CD4-positive, CD25-positive, alpha-beta regulatory T cell (primary cell): Measurements from ENCODE around the gene TNPO3. TPM values are rescaled to one million over a fixed set of nuclear protein-coding genes. Genes with fewer than 3 reads are reported as not detected.
A peak's percentile ranks its signal among the peaks of the same experiment; 100 is the strongest.

Experiments
- ATAC-seq, 2 donors: fragments of 150-1000 bp; cut with Tn5 transposase; one replicate each; pipeline ENCODE4 v1.10.0; 2021; ENCODE audit warnings: low read depth in 2 of 2, moderate number of reproducible peaks in 2 of 2, moderate library complexity in 1 of 2
- DNase-seq, 3 donors: peaks; one replicate each; pipeline versions ENCODE4 v3.0.0 to v3.0.0-alpha.2; 2012 to 2022; ENCODE audit warnings: mixed read lengths in 1 of 3
- H3K27ac ChIP-seq: one replicate; pipeline ENCODE4 v1.7.0; 2013; ENCODE audit warnings: mild to moderate bottlenecking, low read length; ENCODE audit not compliant: insufficient read depth, poor library complexity, severe bottlenecking
- H3K27me3 ChIP-seq: one replicate; pipeline ENCODE4 v1.7.0; 2013; ENCODE audit warnings: low read length; ENCODE audit not compliant: control insufficient read depth, insufficient read depth
- H3K36me3 ChIP-seq: one replicate; pipeline ENCODE4 v1.7.0; 2013; ENCODE audit warnings: mild to moderate bottlenecking, low read length, moderate library complexity; ENCODE audit not compliant: control insufficient read depth, insufficient read depth
- H3K4me1 ChIP-seq: 2 replicates; pipeline ENCODE4 v1.7.0; 2013; ENCODE audit warnings: mild to moderate bottlenecking, low read length; ENCODE audit not compliant: insufficient read depth, control insufficient read depth, poor library complexity, severe bottlenecking
- H3K4me3 ChIP-seq: one replicate; pipeline ENCODE4 v1.7.0; 2013; ENCODE audit warnings: low read depth, mild to moderate bottlenecking, low read length, moderate library complexity
- H3K9me3 ChIP-seq, 2 experiments: 1 replicate in 1 of 2; 2 replicates in 1 of 2; pipeline ENCODE4 v1.7.0; 2013; ENCODE audit warnings: low read length in 2 of 2, mild to moderate bottlenecking in 1 of 2, moderate library complexity in 1 of 2; ENCODE audit not compliant: control insufficient read depth in 2 of 2
- H3K27ac Mint-ChIP-seq, 3 donors: one replicate each; pipeline ENCODE4 v1.8.0; 2020 to 2022; ENCODE audit warnings: mild to moderate bottlenecking in 3 of 3, mixed read lengths in 3 of 3, moderate library complexity in 2 of 3
- H3K27me3 Mint-ChIP-seq: one replicate; pipeline ENCODE4 v1.8.0; 2022; ENCODE audit warnings: mild to moderate bottlenecking, mixed read lengths
- H3K36me3 Mint-ChIP-seq: one replicate; pipeline ENCODE4 v1.8.0; 2020; ENCODE audit warnings: mixed read lengths
- H3K4me1 Mint-ChIP-seq, 4 donors: one replicate each; pipeline ENCODE4 v1.8.0; 2020 to 2022; ENCODE audit warnings: mixed read lengths in 4 of 4, mild to moderate bottlenecking in 1 of 4
- H3K4me3 Mint-ChIP-seq, 4 donors: one replicate each; pipeline ENCODE4 v1.8.0; 2020 to 2022; ENCODE audit warnings: mild to moderate bottlenecking in 4 of 4, mixed read lengths in 4 of 4, moderate library complexity in 3 of 4
- H3K9me3 Mint-ChIP-seq, 7 donors: one replicate each; pipeline ENCODE4 v1.8.0; 2020 to 2022; ENCODE audit warnings: mixed read lengths in 7 of 7, mild to moderate bottlenecking in 3 of 7, moderate library complexity in 2 of 7
- polyA plus RNA-seq, 4 donors: library from polyadenylated mRNA; unstranded; fragments of 300-500 nt; fragmentation: Illumina TruSeq; gene quantifications; one replicate each; pipeline ENCODE4 v1.2.3, GENCODE V29; 2021
- total RNA-seq: library from RNA; stranded (reverse); gene quantifications from one replicate; pipeline ENCODE4 v1.2.3, GENCODE V29; 2022

The TNPO3 gene
- total and polyA plus RNA-seq, 5 donors from 2014 or later = 31.6 to 48.8 (median 36.2) TPM

GRCh38 chr7:128931190-128931798 is 123.6 kb downstream of the TNPO3 start:
- no peak for ATAC-seq
- Mint-ChIP-seq H3K36me3 (no peaks in the 10 kb centered on the region), H3K4me3 (peak overlapping the region in 1 of 4 donors; percentile 21)

GRCh38 chr7:128928882-128929788 is 125.8 kb downstream of the TNPO3 start:
- Histone ChIP-seq H3K4me3 (no peak overlapping the region), H3K27me3 (peaks cover 6% of the 10 kb centered on the region), H3K4me1 (peaks cover 15% of the 10 kb centered on the region), H3K36me3 (no peaks in the 10 kb centered on the region), H3K9me3 (no peaks in the 10 kb centered on the region), H3K27ac (no peak overlapping the region)
- no peaks in the 10 kb centered on the region for H3K36me3 Mint-ChIP-seq
- H3K4me1 Mint-ChIP-seq = peaks cover 3 to 18% (median 10%) of the 10 kb centered on the region in 4 donors
- H3K27ac Mint-ChIP-seq = no peak overlapping the region
- H3K27me3 Mint-ChIP-seq = peaks cover 13% of the 10 kb centered on the region
- DNase-seq (no peak), ATAC-seq (no peak)
- no peak overlapping the region for H3K4me3 Mint-ChIP-seq
- no peaks in the 10 kb centered on the region for H3K9me3 Mint-ChIP-seq

More at GRCh38 chr7:128931190-128931798, 123.6 kb downstream of the TNPO3 start:
- peaks cover 15% of the 10 kb centered on the region for H3K4me1 ChIP-seq
- peaks cover 0 to 1% (median 0%) of the 10 kb centered on the region in 7 donors for H3K9me3 Mint-ChIP-seq
- H3K27ac Mint-ChIP-seq = peak overlapping the region in 1 of 3 donors; percentile 36
- H3K4me3 ChIP-seq = no peak overlapping the region
- H3K27me3 ChIP-seq = peaks cover 2% of the 10 kb centered on the region
- no peaks in the 10 kb centered on the region for H3K36me3 ChIP-seq
- peaks cover 3 to 18% (median 10%) of the 10 kb centered on the region in 4 donors for H3K4me1 Mint-ChIP-seq
- no peak for DNase-seq
- H3K27me3 Mint-ChIP-seq = peaks cover 3% of the 10 kb centered on the region
- H3K27ac ChIP-seq = no peak overlapping the region
- H3K9me3 ChIP-seq = no peaks in the 10 kb centered on the region

GRCh38 chr7:128928159-128928813 is 126.6 kb downstream of the TNPO3 start:
- Mint-ChIP-seq H3K9me3 (no peaks in the 10 kb centered on the region), H3K27ac (no peak overlapping the region), H3K27me3 (peaks cover 13% of the 10 kb centered on the region), H3K4me1 (peaks cover 3 to 13% (median 7%) of the 10 kb centered on the region in 4 donors), H3K4me3 (no peak overlapping the region), H3K36me3 (no peaks in the 10 kb centered on the region)
- ATAC-seq (no peak), DNase-seq (no peak)
- peaks cover 6% of the 10 kb centered on the region for H3K27me3 ChIP-seq
- no peak overlapping the region for H3K4me3 ChIP-seq
- H3K36me3 ChIP-seq = no peaks in the 10 kb centered on the region
- H3K9me3 ChIP-seq = no peaks in the 10 kb centered on the region
- peaks cover 9% of the 10 kb centered on the region for H3K4me1 ChIP-seq
- no peak overlapping the region for H3K27ac ChIP-seq

GRCh38 chr7:128924707-128925588 is 130.0 kb downstream of the TNPO3 start:
- H3K9me3 ChIP-seq = no peaks in the 10 kb centered on the region
- no peak for ATAC-seq
- peaks cover 32% of the 10 kb centered on the region for H3K27me3 Mint-ChIP-seq
- no peaks in the 10 kb centered on the region for H3K36me3 Mint-ChIP-seq
- no peak overlapping the region for H3K4me3 ChIP-seq
- peaks cover 0 to 2% (median 0%) of the 10 kb centered on the region in 7 donors for H3K9me3 Mint-ChIP-seq
- H3K27ac Mint-ChIP-seq = no peak overlapping the region
- no peaks in the 10 kb centered on the region for H3K4me1 Mint-ChIP-seq
- H3K27me3 ChIP-seq = peaks cover 6% of the 10 kb centered on the region
- DNase-seq = no peak
- H3K4me3 Mint-ChIP-seq = no peak overlapping the region
- H3K27ac ChIP-seq = no peak overlapping the region
- no peaks in the 10 kb centered on the region for H3K36me3 ChIP-seq
- no peaks in the 10 kb centered on the region for H3K4me1 ChIP-seq

- H3K4me3 Mint-ChIP-seq = no peak overlapping the region
- peaks cover 38% of the 10 kb centered on the region for H3K27me3 Mint-ChIP-seq
- H3K36me3 Mint-ChIP-seq = no peaks in the 10 kb centered on the region
- Histone ChIP-seq H3K9me3 (no peaks in the 10 kb centered on the region), H3K36me3 (no peaks in the 10 kb centered on the region), H3K27me3 (peaks cover 6% of the 10 kb centered on the region), H3K4me1 (no peaks in the 10 kb centered on the region), H3K4me3 (no peak overlapping the region), H3K27ac (no peak overlapping the region)
- DNase-seq (no peak), ATAC-seq (no peak)
- no peaks in the 10 kb centered on the region for H3K4me1 Mint-ChIP-seq
- no peak overlapping the region for H3K27ac Mint-ChIP-seq
- peaks cover 0 to 2% (median 0%) of the 10 kb centered on the region in 7 donors for H3K9me3 Mint-ChIP-seq
Observed at GRCh38 chr7:128923411-128923800, 131.5 kb downstream of the TNPO3 start.

- no peak for DNase-seq
- Histone ChIP-seq H3K4me1 (no peaks in the 10 kb centered on the region), H3K9me3 (no peaks in the 10 kb centered on the region), H3K27ac (no peak overlapping the region), H3K27me3 (peaks cover 6% of the 10 kb centered on the region), H3K4me3 (no peak overlapping the region), H3K36me3 (no peaks in the 10 kb centered on the region)
- H3K4me1 Mint-ChIP-seq = no peaks in the 10 kb centered on the region
- no peaks in the 10 kb centered on the region for H3K36me3 Mint-ChIP-seq
- H3K27ac Mint-ChIP-seq = no peak overlapping the region
- H3K4me3 Mint-ChIP-seq = no peak overlapping the region
- H3K9me3 Mint-ChIP-seq = peaks cover 0 to 2% (median 0%) of the 10 kb centered on the region in 7 donors
- no peak for ATAC-seq
- peaks cover 45% of the 10 kb centered on the region for H3K27me3 Mint-ChIP-seq
Observed at GRCh38 chr7:128922496-128923410, 132.2 kb downstream of the TNPO3 start.
